Naive B cell (primary cell): ENCODE results near the gene ATP10B. TPM values are rescaled to one million over a fixed set of nuclear protein-coding genes. Genes with fewer than 3 reads are reported as not detected.
A peak's percentile ranks its signal among the peaks of the same experiment; 100 is the strongest.

Experiments used
- ATAC-seq, 2 donors: fragments of 150-1000 bp; cut with Tn5 transposase; 2 replicates each; pipeline ENCODE4 v1.10.0; 2021; ENCODE audit warnings: low read depth in 2 of 2, mild to moderate bottlenecking in 2 of 2, moderate library complexity in 2 of 2
- DNase-seq: peaks from one replicate; pipeline ENCODE4 v3.0.0; 2022
- H3K27ac Mint-ChIP-seq, 6 donors: one replicate each; pipeline ENCODE4 v1.8.0; 2020 to 2022; ENCODE audit warnings: mild to moderate bottlenecking in 6 of 6, mixed read lengths in 6 of 6, moderate library complexity in 5 of 6, inconsistent platforms in 2 of 6
- H3K27me3 Mint-ChIP-seq, 3 donors: one replicate each; pipeline ENCODE4 v1.8.0; 2021 to 2022; ENCODE audit warnings: mixed read lengths in 3 of 3, mild to moderate bottlenecking in 1 of 3
- H3K36me3 Mint-ChIP-seq, 2 donors: one replicate each; pipeline ENCODE4 v1.8.0; 2020 to 2022; ENCODE audit warnings: mixed read lengths in 2 of 2, inconsistent platforms in 1 of 2, mild to moderate bottlenecking in 1 of 2
- H3K4me1 Mint-ChIP-seq, 3 donors: one replicate each; pipeline ENCODE4 v1.8.0; 2020 to 2022; ENCODE audit warnings: mixed read lengths in 3 of 3, inconsistent platforms in 1 of 3, mild to moderate bottlenecking in 1 of 3, moderate library complexity in 1 of 3
- H3K4me3 Mint-ChIP-seq, 8 donors: one replicate each; pipeline ENCODE4 v1.8.0; 2020 to 2022; ENCODE audit warnings: mild to moderate bottlenecking in 8 of 8, mixed read lengths in 8 of 8, moderate library complexity in 8 of 8, inconsistent platforms in 2 of 8
- H3K9me3 Mint-ChIP-seq, 7 donors: one replicate each; pipeline ENCODE4 v1.8.0; 2020 to 2022; ENCODE audit warnings: mixed read lengths in 7 of 7, mild to moderate bottlenecking in 5 of 7, inconsistent platforms in 2 of 7, moderate library complexity in 1 of 7
- polyA plus RNA-seq, 6 donors: library from polyadenylated mRNA; unstranded; fragments of 300-500 nt; fragmentation: Illumina TruSeq; gene quantifications; one replicate each; pipeline ENCODE4 v1.2.3, GENCODE V29; 2021; ENCODE audit warnings: low read depth in 6 of 6

The ATP10B gene
- polyA plus RNA-seq, 6 donors from 2014 or later: not detected

GRCh38 chr5:160799184-160799583 is 52.8 kb downstream of the ATP10B start:
- ATAC-seq (no peak), DNase-seq (no peak)
- Mint-ChIP-seq H3K9me3 (no peaks in the 10 kb centered on the region), H3K27me3 (peaks cover 0 to 5% (median 0%) of the 10 kb centered on the region in 3 donors), H3K4me3 (peak overlapping the region in 1 of 8 donors; percentile 3), H3K36me3 (no peaks in the 10 kb centered on the region), H3K27ac (no peak overlapping the region), H3K4me1 (peaks cover 7 to 9% (median 9%) of the 10 kb centered on the region in 3 donors)

GRCh38 chr5:160797020-160797419 is 55.0 kb downstream of the ATP10B start:
- DNase-seq (no peak), ATAC-seq (no peak)
- Mint-ChIP-seq H3K27me3 (peaks cover 0 to 5% (median 0%) of the 10 kb centered on the region in 3 donors), H3K4me3 (no peak overlapping the region), H3K4me1 (peaks cover 7 to 9% (median 9%) of the 10 kb centered on the region in 3 donors), H3K27ac (no peak overlapping the region), H3K36me3 (no peaks in the 10 kb centered on the region), H3K9me3 (no peaks in the 10 kb centered on the region)

GRCh38 chr5:160793530-160793899 is 58.5 kb downstream of the ATP10B start:
- Mint-ChIP-seq H3K27ac (no peak overlapping the region), H3K4me3 (no peak overlapping the region)

GRCh38 chr5:160792732-160793529 is 59.1 kb downstream of the ATP10B start:
- H3K4me3 Mint-ChIP-seq: no peak overlapping the region
- ATAC-seq (no peak), DNase-seq (no peak)
- H3K9me3 Mint-ChIP-seq: no peaks in the 10 kb centered on the region
- no peak overlapping the region for H3K27ac Mint-ChIP-seq
- H3K36me3 Mint-ChIP-seq: no peaks in the 10 kb centered on the region
- peaks cover 0 to 5% (median 0%) of the 10 kb centered on the region in 3 donors for H3K27me3 Mint-ChIP-seq
- no peaks in the 10 kb centered on the region for H3K4me1 Mint-ChIP-seq

More at GRCh38 chr5:160793530-160793899, 58.5 kb downstream of the ATP10B start:
- Mint-ChIP-seq H3K4me1 (peaks cover 0 to 3% (median 0%) of the 10 kb centered on the region in 3 donors), H3K36me3 (no peaks in the 10 kb centered on the region), H3K27me3 (peaks cover 0 to 5% (median 0%) of the 10 kb centered on the region in 3 donors), H3K9me3 (no peaks in the 10 kb centered on the region)
- DNase-seq: no peak
- ATAC-seq: no peak

- Mint-ChIP-seq H3K9me3 (no peaks in the 10 kb centered on the region), H3K4me1 (no peaks in the 10 kb centered on the region), H3K27me3 (peaks cover 0 to 1% (median 0%) of the 10 kb centered on the region in 3 donors), H3K4me3 (no peak overlapping the region), H3K36me3 (no peaks in the 10 kb centered on the region), H3K27ac (no peak overlapping the region)
- ATAC-seq (no peak), DNase-seq (no peak)
Measured at GRCh38 chr5:160792281-160792680, 59.7 kb downstream of the ATP10B start.

- Mint-ChIP-seq H3K27ac (no peak overlapping the region), H3K27me3 (peaks cover 0 to 10% (median 0%) of the 10 kb centered on the region in 3 donors), H3K9me3 (no peaks in the 10 kb centered on the region), H3K4me3 (no peak overlapping the region), H3K36me3 (no peaks in the 10 kb centered on the region), H3K4me1 (no peaks in the 10 kb centered on the region)
- DNase-seq (no peak), ATAC-seq (no peak)
Measured at GRCh38 chr5:160789219-160789859, 62.7 kb downstream of the ATP10B start.

- H3K4me3 Mint-ChIP-seq: no peak overlapping the region
- no peak overlapping the region for H3K27ac Mint-ChIP-seq
- H3K27me3 Mint-ChIP-seq: peaks cover 0 to 10% (median 0%) of the 10 kb centered on the region in 3 donors
- no peaks in the 10 kb centered on the region for H3K9me3 Mint-ChIP-seq
- H3K36me3 Mint-ChIP-seq: no peaks in the 10 kb centered on the region
- no peak for ATAC-seq
- DNase-seq: no peak
- H3K4me1 Mint-ChIP-seq: no peaks in the 10 kb centered on the region
Measured at GRCh38 chr5:160788102-160788660, 63.8 kb downstream of the ATP10B start.

GRCh38 chr5:160787240-160787639 is 64.8 kb downstream of the ATP10B start:
- no peak overlapping the region for H3K4me3 Mint-ChIP-seq
- no peak overlapping the region for H3K27ac Mint-ChIP-seq
- DNase-seq (no peak), ATAC-seq (no peak)
- no peaks in the 10 kb centered on the region for H3K9me3 Mint-ChIP-seq
- H3K4me1 Mint-ChIP-seq: no peaks in the 10 kb centered on the region
- H3K27me3 Mint-ChIP-seq: peaks cover 0 to 14% (median 0%) of the 10 kb centered on the region in 3 donors
- H3K36me3 Mint-ChIP-seq: no peaks in the 10 kb centered on the region

GRCh38 chr5:160774666-160775315 is 77.2 kb downstream of the ATP10B start:
- H3K27me3 Mint-ChIP-seq: peaks cover 7 to 23% (median 15%) of the 10 kb centered on the region in 3 donors
- no peaks in the 10 kb centered on the region for H3K4me1 Mint-ChIP-seq
- H3K9me3 Mint-ChIP-seq: no peaks in the 10 kb centered on the region
- ATAC-seq (no peak), DNase-seq (no peak)
- H3K4me3 Mint-ChIP-seq: no peak overlapping the region
- no peak overlapping the region for H3K27ac Mint-ChIP-seq
- H3K36me3 Mint-ChIP-seq: no peaks in the 10 kb centered on the region

GRCh38 chr5:160773646-160774410 is 78.2 kb downstream of the ATP10B start:
- no peaks in the 10 kb centered on the region for H3K9me3 Mint-ChIP-seq
- H3K4me1 Mint-ChIP-seq: no peaks in the 10 kb centered on the region
- ATAC-seq (no peak), DNase-seq (no peak)
- H3K4me3 Mint-ChIP-seq: no peak overlapping the region
- H3K36me3 Mint-ChIP-seq: no peaks in the 10 kb centered on the region
- peaks cover 7 to 24% (median 15%) of the 10 kb centered on the region in 3 donors for H3K27me3 Mint-ChIP-seq
- no peak overlapping the region for H3K27ac Mint-ChIP-seq

GRCh38 chr5:160772854-160773253 is 79.2 kb downstream of the ATP10B start:
- H3K27me3 Mint-ChIP-seq: peaks cover 7 to 24% (median 15%) of the 10 kb centered on the region in 3 donors
- no peaks in the 10 kb centered on the region for H3K4me1 Mint-ChIP-seq
- no peak overlapping the region for H3K27ac Mint-ChIP-seq
- ATAC-seq (no peak), DNase-seq (no peak)
- H3K9me3 Mint-ChIP-seq: no peaks in the 10 kb centered on the region
- H3K36me3 Mint-ChIP-seq: no peaks in the 10 kb centered on the region
- H3K4me3 Mint-ChIP-seq: no peak overlapping the region

- Mint-ChIP-seq H3K27ac (no peak overlapping the region), H3K9me3 (peaks cover 0 to 4% (median 0%) of the 10 kb centered on the region in 7 donors), H3K36me3 (no peaks in the 10 kb centered on the region), H3K4me1 (no peaks in the 10 kb centered on the region), H3K27me3 (peaks cover under 1 to 6% (median 4%) of the 10 kb centered on the region in 3 donors), H3K4me3 (no peak overlapping the region)
- ATAC-seq (no peak), DNase-seq (no peak)
Measured at GRCh38 chr5:160770718-160771117, 81.3 kb downstream of the ATP10B start.

- DNase-seq (no peak), ATAC-seq (no peak)
- no peak overlapping the region for H3K4me3 Mint-ChIP-seq
- H3K27ac Mint-ChIP-seq: no peak overlapping the region
- H3K9me3 Mint-ChIP-seq: peaks cover 0 to 4% (median 0%) of the 10 kb centered on the region in 7 donors
- no peaks in the 10 kb centered on the region for H3K36me3 Mint-ChIP-seq
- H3K27me3 Mint-ChIP-seq: peaks cover 0 to 10% (median 4%) of the 10 kb centered on the region in 3 donors
- no peaks in the 10 kb centered on the region for H3K4me1 Mint-ChIP-seq
Measured at GRCh38 chr5:160769301-160769700, 82.7 kb downstream of the ATP10B start.
